Activated naive CD8-positive, alpha-beta T cell treated with anti-CD3 and anti-CD28 coated beads, Interleukin-2, amount 50 U/mL, for 16 hours (primary cell): Measurements from ENCODE around the gene NBPF26.
"Not testable (repeated sequence)": the region's sequence is repeated elsewhere in the genome, so short reads cannot be mapped to it uniquely, and the experiment has no call there.

Experiments used
- DNase-seq: peaks from one replicate; pipeline ENCODE4 v3.0.0-alpha.2; 2020; ENCODE audit warnings: low read depth, low spot score

NBPF26 gene

GRCh38 chr1:120858144-120858543, 134.4 kb downstream of the NBPF26 start:
- not testable (repeated sequence) for DNase-seq

- not testable (repeated sequence) for DNase-seq
These were observed 136.0 kb downstream of the NBPF26 start for GRCh38 chr1:120859615-120860234.

- not testable (repeated sequence) for DNase-seq
These were observed 154.5 kb downstream of the NBPF26 start for GRCh38 chr1:120878206-120878605.

GRCh38 chr1:120880056-120880455, 156.3 kb downstream of the NBPF26 start:
- not testable (repeated sequence) for DNase-seq

GRCh38 chr1:120881934-120882333, 158.2 kb downstream of the NBPF26 start:
- DNase-seq = not testable (repeated sequence)
